ENCODE data around the gene ZDHHC14. TPM values are rescaled to one million over a fixed set of nuclear protein-coding genes. Genes with fewer than 3 reads are reported as not detected.
"Not testable (repeated sequence)": the region's sequence is repeated elsewhere in the genome, so short reads cannot be mapped to it uniquely, and the experiment has no call there.

Gene ZDHHC14
- total RNA-seq, 1 experiment from 2014 or later: 5.9 TPM

- no peak overlapping the region for H3K4me3 ChIP-seq
- no peaks in the 10 kb centered on the region for H3K27me3 ChIP-seq
- H3K4me1 ChIP-seq: no peaks in the 10 kb centered on the region
- H3K27ac ChIP-seq: no peak overlapping the region
- H3K9me3 ChIP-seq (replicated peaks): no peaks in the 10 kb centered on the region
- no peak for DNase-seq
- no peaks in the 10 kb centered on the region; the same call in 1 of the 2 replicates for H3K36me3 ChIP-seq
These were observed 25.7 kb downstream of the ZDHHC14 start for GRCh38 chr6:157406661-157407060.

GRCh38 chr6:157407646-157408045, 26.7 kb downstream of the ZDHHC14 start:
- Histone ChIP-seq H3K27ac (no peak overlapping the region), H3K4me1 (no peaks in the 10 kb centered on the region), H3K9me3 (replicated peaks) (no peaks in the 10 kb centered on the region), H3K27me3 (no peaks in the 10 kb centered on the region), H3K4me3 (no peak overlapping the region), H3K36me3 (no peaks in the 10 kb centered on the region; the same call in 1 of the 2 replicates)
- DNase-seq: no peak

GRCh38 chr6:157408427-157408826, 27.4 kb downstream of the ZDHHC14 start:
- H3K36me3 ChIP-seq; H3K4me1 ChIP-seq; H3K9me3 ChIP-seq (replicated peaks); H3K4me3 ChIP-seq; DNase-seq; H3K27me3 ChIP-seq; H3K27ac ChIP-seq: not testable (repeated sequence)

GRCh38 chr6:157410045-157410444, 29.1 kb downstream of the ZDHHC14 start:
- no peaks in the 10 kb centered on the region for H3K4me1 ChIP-seq
- H3K9me3 ChIP-seq (replicated peaks): no peaks in the 10 kb centered on the region
- no peaks in the 10 kb centered on the region for H3K36me3 ChIP-seq
- no peaks in the 10 kb centered on the region for H3K27me3 ChIP-seq
- no peak for DNase-seq
- no peak overlapping the region for H3K4me3 ChIP-seq
- no peak overlapping the region for H3K27ac ChIP-seq

- Histone ChIP-seq H3K27me3 (no peaks in the 10 kb centered on the region), H3K4me3 (no peak overlapping the region), H3K36me3 (no peaks in the 10 kb centered on the region), H3K9me3 (replicated peaks) (no peaks in the 10 kb centered on the region), H3K27ac (no peak overlapping the region), H3K4me1 (no peaks in the 10 kb centered on the region)
- DNase-seq: no peak
These were observed 30.4 kb downstream of the ZDHHC14 start for GRCh38 chr6:157411368-157411767.

- Histone ChIP-seq H3K4me3 (no peak overlapping the region), H3K4me1 (no peaks in the 10 kb centered on the region), H3K27me3 (no peaks in the 10 kb centered on the region), H3K9me3 (replicated peaks) (no peaks in the 10 kb centered on the region), H3K36me3 (no peaks in the 10 kb centered on the region), H3K27ac (no peak overlapping the region)
- DNase-seq: no peak
These were observed 31.8 kb downstream of the ZDHHC14 start for GRCh38 chr6:157412791-157413190.

- H3K9me3 ChIP-seq (replicated peaks): peaks cover 2% of the 10 kb centered on the region; the same call in 1 of the 2 replicates
- no peaks in the 10 kb centered on the region for H3K4me1 ChIP-seq
- DNase-seq: no peak
- H3K36me3 ChIP-seq: no peaks in the 10 kb centered on the region
- H3K4me3 ChIP-seq: no peak overlapping the region
- H3K27me3 ChIP-seq: no peaks in the 10 kb centered on the region
- no peak overlapping the region for H3K27ac ChIP-seq
These were observed 39.5 kb downstream of the ZDHHC14 start for GRCh38 chr6:157420497-157420896.

GRCh38 chr6:157424491-157425020, 43.6 kb downstream of the ZDHHC14 start:
- no peak overlapping the region for H3K27ac ChIP-seq
- no peaks in the 10 kb centered on the region; the same call in 1 of the 2 replicates for H3K9me3 ChIP-seq (replicated peaks)
- H3K4me1 ChIP-seq: no peaks in the 10 kb centered on the region
- no peak for DNase-seq
- H3K27me3 ChIP-seq: no peaks in the 10 kb centered on the region
- no peaks in the 10 kb centered on the region for H3K36me3 ChIP-seq
- H3K4me3 ChIP-seq: no peak overlapping the region

- Histone ChIP-seq H3K4me3 (no peak overlapping the region), H3K9me3 (replicated peaks) (no peaks in the 10 kb centered on the region), H3K27ac (no peak overlapping the region), H3K36me3 (no peaks in the 10 kb centered on the region), H3K4me1 (no peaks in the 10 kb centered on the region), H3K27me3 (no peaks in the 10 kb centered on the region)
- DNase-seq: no peak
These were observed 47.0 kb downstream of the ZDHHC14 start for GRCh38 chr6:157427969-157428368.

- Histone ChIP-seq H3K4me1 (no peaks in the 10 kb centered on the region), H3K36me3 (no peaks in the 10 kb centered on the region), H3K9me3 (replicated peaks) (no peaks in the 10 kb centered on the region), H3K4me3 (no peak overlapping the region), H3K27ac (no peak overlapping the region), H3K27me3 (no peaks in the 10 kb centered on the region)
- DNase-seq: no peak
These were observed 47.6 kb downstream of the ZDHHC14 start for GRCh38 chr6:157428427-157429202.

- H3K9me3 ChIP-seq (replicated peaks): no peaks in the 10 kb centered on the region
- H3K36me3 ChIP-seq: no peaks in the 10 kb centered on the region
- no peak overlapping the region for H3K4me3 ChIP-seq
- no peaks in the 10 kb centered on the region for H3K27me3 ChIP-seq
- no peak for DNase-seq
- H3K27ac ChIP-seq: no peak overlapping the region
- H3K4me1 ChIP-seq: no peaks in the 10 kb centered on the region
These were observed 48.3 kb downstream of the ZDHHC14 start for GRCh38 chr6:157429248-157429647.

- H3K27me3 ChIP-seq: no peaks in the 10 kb centered on the region
- no peak for DNase-seq
- H3K27ac ChIP-seq: no peak overlapping the region
- H3K36me3 ChIP-seq: no peaks in the 10 kb centered on the region
- H3K4me1 ChIP-seq: no peaks in the 10 kb centered on the region
- no peak overlapping the region for H3K4me3 ChIP-seq
- H3K9me3 ChIP-seq (replicated peaks): no peaks in the 10 kb centered on the region
These were observed 49.8 kb downstream of the ZDHHC14 start for GRCh38 chr6:157430834-157431233.

GRCh38 chr6:157432231-157432891, 51.4 kb downstream of the ZDHHC14 start:
- H3K4me3 ChIP-seq: no peak overlapping the region
- H3K9me3 ChIP-seq (replicated peaks): no peaks in the 10 kb centered on the region
- no peak for DNase-seq
- H3K4me1 ChIP-seq: no peaks in the 10 kb centered on the region
- H3K27me3 ChIP-seq: no peaks in the 10 kb centered on the region
- no peaks in the 10 kb centered on the region for H3K36me3 ChIP-seq
- no peak overlapping the region for H3K27ac ChIP-seq

GRCh38 chr6:157432892-157433265, 51.9 kb downstream of the ZDHHC14 start:
- Histone ChIP-seq H3K27me3 (no peaks in the 10 kb centered on the region), H3K27ac (no peak overlapping the region), H3K4me3 (no peak overlapping the region), H3K36me3 (no peaks in the 10 kb centered on the region), H3K9me3 (replicated peaks) (no peaks in the 10 kb centered on the region), H3K4me1 (no peaks in the 10 kb centered on the region)
- no peak for DNase-seq

- Histone ChIP-seq H3K36me3 (no peaks in the 10 kb centered on the region), H3K27ac (no peak overlapping the region), H3K4me1 (no peaks in the 10 kb centered on the region), H3K9me3 (replicated peaks) (no peaks in the 10 kb centered on the region), H3K4me3 (no peak overlapping the region), H3K27me3 (no peaks in the 10 kb centered on the region)
- DNase-seq: no peak
These were observed 52.7 kb downstream of the ZDHHC14 start for GRCh38 chr6:157433678-157434081.

Measured in SJCRH30 (cell line).